Measurements from ENCODE around the gene EMX1.

- TF ChIP-seq CTCF (conservative IDR thresholded peaks at IDR 0.05; ENCODE audit: low read length) (no peak), EZH2phosphoT487 (IDR thresholded peaks at IDR 0.05; ENCODE audit: borderline replicate concordance) (no peak)
Observed at GRCh38 chr2:72949642-72950041, 32.3 kb downstream of the EMX1 start.
